Measurements from ENCODE around the gene VPS50.

- TF ChIP-seq GABPA (IDR thresholded peaks at IDR 0.05 in 1 of 2, conservative IDR thresholded peaks at IDR 0.05 in 1 of 2), result no peak
- no peak for TF ChIP-seq MAX (IDR thresholded peaks at IDR 0.05)
- no peak for TF ChIP-seq SP1 (IDR thresholded peaks at IDR 0.05)
- no peak for TF ChIP-seq CTCF (IDR thresholded peaks at IDR 0.05; ENCODE audit: low read depth, low read length, missing input control)
- TF ChIP-seq JUND (IDR thresholded peaks at IDR 0.05), result no peak
- no peak for TF ChIP-seq REST (IDR thresholded peaks at IDR 0.05)
- TF ChIP-seq ZBTB33 (IDR thresholded peaks at IDR 0.05), result no peak
- TF ChIP-seq RAD21 (IDR thresholded peaks at IDR 0.05), result no peak
- TF ChIP-seq EGR1 (IDR thresholded peaks at IDR 0.05; ENCODE audit: low read depth in 2 of 2), result no peak
- TF ChIP-seq ATF3 (IDR thresholded peaks at IDR 0.05), result no peak
- TF ChIP-seq RXRA (IDR thresholded peaks at IDR 0.05), result no peak
- TF ChIP-seq YY1 (IDR thresholded peaks at IDR 0.05), result no peak
- TF ChIP-seq TAF1 (conservative IDR thresholded peaks at IDR 0.05), result no peak
- no peak for TF ChIP-seq FOXA1 (IDR thresholded peaks at IDR 0.05)
Observed at GRCh38 chr7:93298671-93299070, 66.5 kb downstream of the VPS50 start.

Data from liver (tissue), 3 donors.